Breast epithelium (tissue), 3 donors: ENCODE data around the gene BRINP1.

Experiments used
- CTCF ChIP-seq, 3 donors: fragments of 450-650 bp; IDR thresholded peaks; one replicate each; pipeline ENCODE4 v1.5.1; 2016 to 2017; ENCODE audit warnings: antibody characterized with exemption in 3 of 3, mild to moderate bottlenecking in 3 of 3, moderate library complexity in 3 of 3
- POLR2A ChIP-seq: fragments of 450-650 bp; IDR thresholded peaks from one replicate; pipeline ENCODE4 v1.6.1; 2016; ENCODE audit warnings: antibody characterized with exemption, mild to moderate bottlenecking, moderate library complexity

- TF ChIP-seq CTCF (IDR thresholded peaks at IDR 0.05): no peak
- no peak for TF ChIP-seq POLR2A
Measured at GRCh38 chr9:119375892-119376291, 6.7 kb upstream of the BRINP1 start.
